H1 (cell line): ENCODE measurements around the gene EPDR1. TPM values are rescaled to one million over a fixed set of nuclear protein-coding genes. Genes with fewer than 3 reads are reported as not detected.

Source experiments
- ATF2 ChIP-seq: IDR thresholded peaks from 2 replicates; pipeline ENCODE4 v1.6.1; 2012; ENCODE audit warnings: low read length, inconsistent platforms
- polyA plus RNA-seq, 7 experiments: library from polyadenylated mRNA; depleted of rRNA in 3 of 7; stranded (reverse) in 5 of 7; unstranded in 2 of 7; fragments of >200 nt in 5 of 7; fragments of 200-250 nt in 2 of 7; gene quantifications; 1 replicate in 5 of 7; 2 replicates in 1 of 7; 4 replicates in 1 of 7; pipeline versions ENCODE4 v1.2.1 to v1.2.3, GENCODE V29; 2011 to 2013; ENCODE audit warnings: missing spikeins in 2 of 7, mixed read lengths in 2 of 7
- total RNA-seq: library from RNA; stranded (reverse); fragmentation: NEBNext Ultra II Directional; extraction: Animal tissue kit (Norgen Biotek cat#: 25700); gene quantifications from 2 replicates; pipeline ENCODE4 v1.2.1, GENCODE V29; 2021

The EPDR1 gene
- total and polyA plus RNA-seq, 2 of the 8 experiments (the other 6 are each of a cell fraction or from before 2014, with no cell fraction given), result 6.4 to 8.2 TPM

- TF ChIP-seq ATF2, result no peak
- TF ChIP-seq, all 59 proteins: peak for 0
Measured at GRCh38 chr7:37957221-37957970, 37.0 kb downstream of the EPDR1 start (continued).
